HuH-7 (cell line): ENCODE results near the gene SYPL1.

Experiments used
- DNase-seq: peaks from one replicate; pipeline ENCODE4 v3.0.0; 2011; ENCODE audit warnings: low spot score

Gene SYPL1

DNA sequence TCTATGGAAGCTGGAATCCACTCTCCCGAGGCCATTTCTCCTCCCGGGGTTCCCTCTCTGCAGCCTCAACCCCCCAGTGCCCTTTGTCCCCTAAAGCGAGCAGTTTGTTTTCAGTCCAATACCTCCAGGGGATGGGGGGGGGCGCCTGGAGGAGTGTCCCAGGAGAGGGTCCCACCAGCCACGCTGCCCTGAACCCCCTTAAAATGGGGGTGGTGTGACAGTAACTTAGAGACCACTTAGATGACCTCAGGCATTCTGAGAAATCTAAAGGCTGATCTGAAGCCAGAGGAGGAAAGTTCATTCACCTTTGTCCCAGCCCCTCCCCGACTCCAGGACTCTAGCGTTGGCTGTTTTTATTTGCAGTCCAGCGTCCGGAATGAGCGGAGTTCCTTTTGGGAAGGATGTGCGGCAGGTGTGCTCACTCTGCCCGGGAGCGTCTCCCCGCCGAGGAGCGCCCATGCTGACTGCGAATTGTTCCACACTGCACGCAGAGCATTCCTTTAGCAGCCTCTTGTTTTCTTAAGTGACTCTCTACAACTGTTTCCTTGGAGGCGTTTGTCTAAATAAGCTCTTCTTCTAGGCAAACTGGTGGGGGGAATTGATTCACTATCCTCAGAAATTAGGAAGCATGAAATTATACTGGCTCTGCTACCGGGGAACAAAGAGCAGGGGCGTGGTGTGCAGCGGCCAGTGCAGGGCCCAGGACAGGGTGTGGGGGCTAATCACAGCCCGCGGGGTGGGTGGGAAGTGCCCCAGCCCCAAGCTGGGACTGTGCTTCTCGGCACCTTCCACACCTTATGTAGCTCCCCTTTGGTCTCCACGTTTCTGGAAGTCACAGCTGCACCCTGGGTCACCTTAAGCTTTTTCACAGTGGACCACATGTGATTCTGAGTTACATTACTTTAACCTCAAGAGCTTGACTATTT, 46.3 kb downstream of the SYPL1 start:
- DNase-seq: peak; percentile 45

DNA sequence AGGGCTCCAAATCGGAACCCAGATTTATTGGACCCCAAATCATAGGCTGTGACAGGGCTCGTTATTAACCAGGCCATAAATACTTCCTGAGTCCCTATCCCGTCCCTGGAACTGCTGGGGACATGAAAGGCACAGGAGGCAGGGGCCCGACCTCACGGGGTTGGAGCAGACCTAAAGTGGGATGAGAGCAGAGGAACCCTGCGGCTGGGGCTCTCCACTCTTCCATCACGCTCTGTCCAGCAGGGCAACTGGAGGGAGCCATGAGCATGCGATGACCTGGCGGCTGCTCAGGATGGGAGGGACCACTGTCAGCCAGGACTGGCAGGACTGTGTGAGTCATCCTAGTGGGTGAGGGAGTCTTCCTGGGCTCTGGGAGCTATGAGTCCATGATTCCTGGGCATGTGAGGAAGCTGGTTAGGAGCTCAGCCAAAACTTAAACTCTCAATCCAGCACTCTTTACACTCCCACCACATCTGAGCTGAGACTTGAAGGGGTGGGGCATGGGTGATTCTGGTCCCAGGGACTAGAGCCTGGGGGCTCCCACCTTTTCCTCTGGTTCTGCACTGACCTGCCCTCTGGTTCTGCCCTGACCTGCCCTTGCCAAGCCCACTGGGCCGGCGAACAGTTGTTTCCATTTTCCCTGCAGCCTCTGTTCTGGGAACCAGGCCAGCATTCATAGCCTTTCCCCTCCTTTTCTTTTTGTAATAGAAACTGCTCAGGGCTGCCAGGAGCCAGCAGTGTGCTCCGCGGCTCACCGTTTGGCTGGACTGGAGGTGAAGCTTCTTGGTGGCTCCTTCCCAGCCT, 47.1 kb downstream of the SYPL1 start:
- DNase-seq: peak; percentile 48

DNA sequence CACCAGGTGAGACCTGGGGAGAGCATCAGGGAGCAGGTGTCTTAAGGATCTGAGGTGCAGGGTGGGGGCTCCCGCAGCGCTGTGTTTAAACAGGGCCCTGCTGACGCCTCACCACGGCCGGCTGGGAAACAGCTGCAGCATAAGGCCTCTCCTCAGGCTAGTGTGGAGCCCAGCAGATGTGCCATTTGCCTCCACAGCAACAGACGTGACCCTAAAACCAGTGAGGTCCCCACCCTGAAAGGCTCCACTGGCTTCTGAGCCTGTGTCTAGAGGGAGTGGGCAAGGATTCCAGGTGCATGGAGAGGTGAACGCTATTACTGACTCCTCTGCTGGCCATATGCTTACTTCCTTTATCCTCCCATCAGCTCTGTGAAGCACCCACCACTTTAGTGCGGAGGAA, 47.8 kb downstream of the SYPL1 start:
- no peak for DNase-seq

DNA sequence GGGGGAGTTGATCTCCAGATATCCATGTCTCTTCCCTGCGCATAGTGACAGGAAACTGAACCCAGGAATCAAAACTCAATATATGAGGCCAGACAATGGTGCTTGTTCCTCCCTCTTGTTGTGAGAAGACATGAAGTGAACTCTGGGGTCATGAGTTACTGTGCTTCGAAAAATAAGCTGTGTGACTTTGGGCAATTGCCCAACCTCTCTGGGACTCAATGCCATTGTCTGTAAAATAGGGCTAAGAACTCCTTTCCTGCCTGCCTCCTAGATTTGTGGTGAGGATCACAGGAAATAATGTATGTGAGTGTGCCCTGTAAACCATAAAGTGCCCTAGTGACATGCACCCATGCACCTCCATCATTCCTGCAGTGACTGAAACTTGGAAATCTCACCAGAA, 48.4 kb downstream of the SYPL1 start:
- DNase-seq: no peak

DNA sequence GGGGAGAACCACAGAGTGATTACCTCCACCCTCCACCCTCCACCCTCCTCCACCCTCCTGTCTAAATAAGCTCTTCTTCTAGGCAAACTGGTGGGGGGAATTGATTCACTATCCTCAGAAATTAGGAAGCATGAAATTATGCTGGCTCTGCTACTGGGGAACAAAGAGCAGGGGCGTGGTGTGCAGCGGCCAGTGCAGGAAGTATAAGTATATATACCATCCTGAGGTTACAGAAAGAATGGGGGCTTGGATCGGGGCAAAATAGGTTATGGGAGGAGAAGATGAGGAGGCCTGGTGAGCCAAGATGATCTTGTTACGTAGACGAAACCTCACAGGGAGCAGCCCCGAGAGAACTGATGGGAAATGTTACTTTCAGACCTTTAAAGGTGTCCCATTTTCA, 49.1 kb downstream of the SYPL1 start:
- no peak for DNase-seq

DNA sequence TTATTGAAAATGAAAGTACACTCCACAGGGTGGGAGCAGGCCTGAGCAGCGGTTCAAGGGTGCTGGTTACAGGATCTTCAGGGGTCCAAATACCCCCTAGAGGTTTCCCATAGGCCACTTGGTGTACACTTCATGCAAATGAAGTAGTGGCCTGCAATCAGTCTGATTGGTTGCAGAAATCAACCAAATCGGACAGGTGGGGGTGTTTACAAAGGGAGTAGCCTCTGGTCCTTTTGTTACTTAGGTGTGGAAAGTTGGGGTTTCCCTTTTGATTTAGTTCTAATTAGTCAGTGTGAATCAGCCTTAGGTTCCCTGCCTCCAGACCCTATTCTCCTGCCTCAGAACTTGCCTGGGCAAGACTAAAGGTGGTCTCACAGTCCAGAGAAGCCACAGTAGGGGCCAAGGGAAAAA, 49.6 kb downstream of the SYPL1 start:
- DNase-seq: no peak

DNA sequence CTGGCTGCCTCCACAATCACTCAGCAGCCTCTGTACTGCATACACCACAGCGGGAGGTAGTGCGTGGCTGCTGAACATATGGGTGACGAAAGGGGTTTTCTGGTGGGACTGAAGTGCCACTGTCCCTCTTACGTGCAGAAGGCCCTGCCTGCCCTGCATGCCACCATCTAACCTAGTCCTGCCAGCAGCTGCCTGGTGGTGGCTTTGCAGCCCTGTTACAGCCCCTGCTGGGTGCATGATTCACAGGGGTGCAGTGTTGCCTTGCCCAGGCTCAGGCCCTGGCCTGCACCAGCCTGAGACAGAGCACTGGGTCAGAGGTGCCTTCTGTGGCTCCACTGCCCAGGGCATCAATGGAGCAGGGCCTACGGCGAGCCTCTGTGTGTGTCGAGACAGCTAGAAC, 50.1 kb downstream of the SYPL1 start:
- DNase-seq: no peak

DNA sequence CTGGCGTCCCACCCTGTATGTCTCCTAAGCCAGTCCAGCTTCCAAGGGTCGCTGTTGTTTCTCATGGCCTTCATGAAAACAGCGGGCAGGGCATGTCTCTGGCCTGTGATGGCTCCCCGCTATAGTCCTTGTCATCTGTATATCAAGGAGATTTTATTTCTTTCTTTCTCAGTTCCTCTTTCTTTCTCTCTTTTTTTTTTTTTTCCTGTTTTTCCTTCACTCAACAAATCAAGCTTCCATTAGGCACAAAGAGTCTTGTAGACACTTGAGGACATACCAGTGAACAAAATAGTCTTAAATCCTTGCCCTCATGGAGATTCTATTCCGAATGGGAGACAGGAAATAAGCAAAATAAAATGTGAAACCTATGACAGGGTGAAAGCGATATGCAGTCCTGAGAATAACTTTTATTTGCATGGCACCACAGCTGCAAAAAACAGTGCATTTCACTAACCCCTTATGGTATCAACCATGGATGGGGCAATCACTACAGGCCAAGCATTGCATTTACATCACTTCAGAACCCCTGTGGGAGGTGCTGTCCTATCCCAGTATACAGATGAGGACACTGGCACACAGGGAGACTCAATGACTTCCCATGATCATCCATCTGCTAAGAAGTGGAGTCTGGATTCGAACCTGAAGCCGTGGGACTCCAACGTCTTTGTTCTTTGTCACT, 50.7 kb downstream of the SYPL1 start:
- DNase-seq: no peak

DNA sequence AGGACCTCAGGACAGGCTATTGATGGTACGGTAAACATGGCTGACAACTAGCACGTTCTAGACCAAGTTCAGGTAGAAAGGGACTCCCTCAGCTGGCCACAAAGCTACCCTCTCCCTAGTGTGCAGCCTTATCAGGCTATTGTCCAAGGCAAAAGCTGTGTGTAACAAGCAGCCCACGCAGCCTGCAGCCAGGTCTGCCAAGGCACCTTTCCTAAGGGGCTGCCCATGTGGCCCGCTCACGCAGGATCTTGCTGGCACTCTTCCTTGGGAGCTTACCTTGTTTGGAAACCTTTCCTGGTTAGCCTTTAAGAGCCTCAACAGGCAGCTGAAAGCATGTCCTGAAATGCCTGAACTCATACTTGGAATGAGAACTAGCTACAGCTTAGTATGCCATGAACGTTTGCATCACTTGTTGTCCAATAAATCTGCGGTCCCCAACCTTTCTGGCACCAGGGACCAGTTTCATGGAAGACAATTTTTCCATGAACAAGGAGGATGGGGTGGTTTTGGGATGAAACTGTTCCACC, 51.7 kb downstream of the SYPL1 start:
- DNase-seq: no peak

DNA sequence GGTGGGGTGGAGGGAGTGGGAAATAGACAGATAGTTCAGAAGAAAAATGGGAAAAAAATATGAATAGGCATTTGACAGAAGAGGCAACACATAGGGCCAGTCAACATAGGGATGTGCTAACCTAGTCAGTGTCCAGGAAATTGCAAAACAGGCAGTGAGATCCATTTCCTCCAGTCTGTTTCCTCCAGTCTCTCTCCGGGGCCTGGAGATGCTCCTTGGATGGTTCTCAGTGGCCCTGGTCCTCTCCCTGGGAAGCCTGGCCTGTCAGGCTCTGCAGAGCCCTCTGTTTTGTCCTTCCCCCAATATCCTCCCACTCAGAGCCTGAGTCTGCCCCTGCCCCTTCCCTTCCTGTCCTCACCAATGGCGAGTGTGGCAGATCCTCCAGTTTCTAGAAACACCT, 52.6 kb downstream of the SYPL1 start:
- DNase-seq: no peak

DNA sequence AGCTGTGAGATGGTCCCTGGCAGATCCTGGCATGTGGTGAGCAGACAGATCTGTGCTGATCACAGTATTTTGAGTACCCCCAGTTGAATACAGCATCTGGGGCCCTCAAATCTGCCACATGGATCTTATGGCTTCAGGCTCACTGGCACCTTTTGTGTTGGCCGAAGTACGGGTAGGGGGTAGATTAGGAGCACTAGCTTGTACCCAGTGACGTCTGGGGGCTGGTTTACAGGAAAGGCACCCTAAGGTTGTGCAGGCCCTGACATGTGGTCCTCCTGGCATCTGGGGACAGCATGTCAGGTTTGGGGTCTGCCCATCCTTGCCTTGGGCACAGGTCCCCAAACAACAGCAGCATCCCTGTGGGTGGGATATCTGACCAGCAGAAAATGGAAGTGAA, 53.2 kb downstream of the SYPL1 start:
- no peak for DNase-seq

DNA sequence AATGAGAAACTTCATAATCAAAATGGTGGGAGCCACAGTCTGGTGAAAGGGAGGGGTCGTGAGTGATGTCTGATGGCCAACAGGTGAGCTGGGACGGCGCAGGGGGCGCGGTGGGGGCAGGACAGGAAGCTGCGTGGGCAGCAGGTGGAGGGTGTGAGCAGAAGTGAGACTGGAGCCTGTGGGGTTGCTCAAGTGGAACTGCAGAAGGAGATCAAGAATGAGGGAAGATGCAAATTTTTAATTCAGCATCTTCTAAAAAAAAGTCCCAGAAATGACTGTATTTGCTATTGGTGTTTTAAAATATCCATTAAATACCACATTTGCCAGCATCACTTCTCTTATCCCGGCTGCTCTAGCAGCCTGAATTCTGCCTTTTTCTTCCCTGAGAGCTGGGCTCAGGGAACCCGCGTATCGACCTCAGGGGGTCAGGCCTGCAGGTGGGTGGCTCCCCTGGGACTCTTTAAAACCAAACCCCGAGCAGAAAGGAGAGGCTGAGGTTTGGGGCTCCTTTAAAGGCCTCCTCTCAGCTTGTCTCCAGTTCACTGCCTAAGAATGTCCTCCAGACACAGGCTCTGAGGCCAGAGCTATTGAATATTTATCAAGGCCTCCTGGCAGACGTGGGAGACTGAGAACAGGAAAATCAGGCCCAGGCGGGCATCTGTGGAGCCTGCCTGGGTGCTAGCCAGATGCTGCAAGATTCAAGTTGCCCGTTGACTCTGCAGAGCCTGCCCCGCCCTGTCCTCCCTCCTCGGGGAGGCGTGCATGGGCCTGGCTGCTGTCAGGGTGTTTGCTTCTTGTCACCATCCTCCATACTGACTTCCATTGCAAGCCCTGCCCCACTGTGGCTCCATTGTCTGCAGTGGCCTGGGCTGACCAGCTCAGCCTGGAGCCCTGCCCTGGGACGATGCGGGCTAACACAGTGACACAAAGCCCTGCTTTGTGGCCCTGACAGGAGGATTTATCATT, 53.9 kb downstream of the SYPL1 start:
- DNase-seq: no peak

DNA sequence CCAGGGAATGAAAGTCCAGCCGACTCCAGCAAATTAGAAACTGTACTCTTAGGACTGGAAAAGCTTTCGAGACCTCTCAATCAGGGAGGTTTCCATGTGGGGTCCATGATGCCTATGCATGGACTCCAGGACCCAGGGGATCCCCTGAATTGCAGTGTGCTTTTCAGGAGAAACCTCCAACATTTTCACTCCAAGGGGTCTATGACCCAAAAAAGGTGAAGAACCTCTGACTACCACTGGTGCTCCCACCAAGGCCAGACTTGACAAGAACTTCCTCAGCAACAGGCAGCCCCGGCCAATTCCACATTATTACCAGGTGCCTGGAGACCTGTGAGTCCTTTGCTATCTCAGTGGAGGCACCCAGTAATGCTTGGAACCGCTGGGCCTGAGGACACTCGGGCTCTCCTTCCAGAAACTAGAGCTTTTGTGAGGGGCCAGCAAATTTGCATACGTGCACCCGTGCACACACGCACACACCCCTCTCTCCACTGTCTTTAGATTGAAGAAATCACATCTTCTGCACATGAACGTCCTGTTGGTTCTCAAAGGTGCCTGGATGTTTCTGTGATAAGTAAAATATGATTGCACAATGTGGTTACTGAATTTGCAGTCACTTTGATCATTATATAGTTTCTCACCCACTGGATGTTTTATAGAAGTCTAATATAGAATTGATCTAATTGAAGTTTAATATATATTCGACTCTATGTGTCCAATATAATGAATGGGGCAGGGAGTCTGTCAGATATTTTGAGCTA, 54.7 kb downstream of the SYPL1 start:
- no peak for DNase-seq

DNA sequence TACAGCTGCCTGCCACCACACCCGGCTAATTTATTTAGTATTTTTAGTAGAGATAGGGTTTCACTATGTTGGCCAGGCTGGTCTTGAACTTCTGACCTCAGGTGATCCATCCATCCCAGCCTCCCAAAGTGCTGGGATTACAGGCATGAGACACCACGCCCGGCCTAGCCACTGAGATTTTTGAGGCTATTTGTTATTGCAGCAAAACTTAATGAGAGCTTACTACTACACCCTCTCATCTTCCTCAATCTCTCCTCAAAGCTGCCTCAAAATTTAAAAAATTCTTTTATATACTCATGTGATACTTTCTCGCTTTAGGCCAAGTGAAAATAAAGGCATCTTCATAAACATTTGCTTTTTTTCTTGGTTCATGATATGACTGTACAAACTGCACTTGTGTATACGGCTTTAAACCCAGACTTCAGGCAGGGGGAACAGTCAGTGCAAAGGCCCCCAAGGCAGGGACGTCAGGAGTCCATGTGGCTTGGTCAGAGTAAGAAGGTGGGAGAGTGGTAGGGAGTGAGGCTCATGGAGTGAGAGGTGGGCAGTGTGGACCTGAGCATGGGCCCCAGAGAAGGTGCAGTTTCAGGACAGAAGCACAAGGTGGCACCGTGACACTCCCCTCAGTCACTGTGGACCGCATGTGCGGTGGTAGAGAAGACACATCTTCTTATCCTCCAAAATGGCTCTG, 55.5 kb downstream of the SYPL1 start:
- peak; percentile 88 for DNase-seq

DNA sequence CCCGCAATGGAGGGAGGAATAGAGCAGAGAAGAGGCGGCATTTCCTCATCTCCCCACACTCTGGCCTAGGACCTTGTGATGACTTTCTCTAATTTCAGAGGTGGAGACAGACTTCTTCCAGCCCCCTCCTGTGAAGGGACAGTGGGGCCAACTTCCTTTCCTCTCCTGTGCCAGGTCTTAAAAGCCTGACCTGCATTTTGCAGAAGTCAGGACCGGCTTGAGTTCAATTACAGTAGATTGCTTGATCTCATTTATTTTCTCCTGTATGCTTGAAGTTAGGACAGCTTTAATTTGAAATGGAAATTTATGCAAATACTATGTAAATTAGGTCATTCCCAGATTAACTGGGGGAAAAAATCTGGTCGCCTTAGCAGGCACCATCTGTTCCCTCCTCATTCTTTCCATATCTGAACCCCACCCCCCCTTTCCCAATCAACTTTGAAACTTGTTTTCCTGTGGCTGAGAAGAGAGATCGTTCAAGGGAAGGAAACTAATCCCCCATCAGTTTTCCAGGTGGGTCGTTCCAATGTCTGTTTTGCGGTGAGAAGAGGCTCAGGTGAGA, 57.1 kb downstream of the SYPL1 start:
- no peak for DNase-seq

DNA sequence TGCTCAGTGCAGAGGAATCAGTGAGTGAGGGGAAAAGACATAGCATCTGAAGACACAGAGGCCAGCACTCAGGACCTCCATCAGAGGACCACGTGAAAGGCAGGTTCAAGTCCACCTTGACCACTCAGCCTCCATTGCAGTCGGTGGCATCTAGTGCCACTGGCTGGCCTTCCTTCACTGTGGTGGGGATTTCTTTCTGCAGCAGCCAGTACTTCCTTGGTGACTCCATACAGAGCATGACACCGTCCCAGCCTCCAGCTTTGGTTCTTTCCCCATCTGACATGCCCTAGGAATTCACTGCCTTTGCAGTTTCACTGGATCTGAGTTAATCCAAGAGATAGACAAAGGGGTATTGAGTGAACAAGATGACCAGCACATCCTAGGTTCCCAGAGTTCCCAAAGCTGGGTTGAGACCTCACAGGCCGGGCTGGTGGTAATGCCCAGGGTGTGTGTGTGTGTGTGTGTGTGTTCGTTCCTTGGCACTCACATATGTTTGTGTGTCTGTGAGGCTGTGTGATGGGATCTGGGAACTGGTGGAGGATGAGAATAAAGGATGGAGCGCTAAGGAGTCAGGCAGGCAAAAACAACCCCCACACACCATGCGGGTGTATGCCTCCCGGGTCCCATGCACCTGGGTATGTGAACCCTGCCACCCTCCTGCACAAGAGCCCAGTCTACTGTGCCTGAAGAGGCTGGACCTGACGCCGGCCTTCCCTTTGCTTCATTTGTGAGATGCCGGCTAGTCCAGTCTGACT, 57.8 kb downstream of the SYPL1 start:
- DNase-seq: no peak

DNA sequence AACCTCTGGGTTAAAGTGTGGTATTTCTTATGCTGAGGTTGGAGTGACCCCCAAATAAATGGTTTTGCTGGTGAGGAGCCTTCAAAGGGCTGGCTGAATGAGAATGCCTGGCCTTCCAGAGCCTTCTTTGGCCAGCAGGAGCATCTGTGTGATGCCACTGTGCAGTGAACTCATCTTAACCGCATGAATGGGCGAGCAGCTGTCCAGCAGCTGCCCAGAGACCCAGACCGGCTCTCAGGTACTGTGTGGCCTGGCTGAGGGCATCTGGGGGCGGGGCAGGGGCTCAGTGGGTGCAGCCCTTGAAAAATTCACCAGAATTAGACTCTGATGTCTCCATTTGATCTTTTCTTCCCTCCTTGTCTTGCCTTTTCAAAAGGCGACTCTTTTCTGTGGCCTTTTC, 59.0 kb downstream of the SYPL1 start:
- no peak for DNase-seq

DNA sequence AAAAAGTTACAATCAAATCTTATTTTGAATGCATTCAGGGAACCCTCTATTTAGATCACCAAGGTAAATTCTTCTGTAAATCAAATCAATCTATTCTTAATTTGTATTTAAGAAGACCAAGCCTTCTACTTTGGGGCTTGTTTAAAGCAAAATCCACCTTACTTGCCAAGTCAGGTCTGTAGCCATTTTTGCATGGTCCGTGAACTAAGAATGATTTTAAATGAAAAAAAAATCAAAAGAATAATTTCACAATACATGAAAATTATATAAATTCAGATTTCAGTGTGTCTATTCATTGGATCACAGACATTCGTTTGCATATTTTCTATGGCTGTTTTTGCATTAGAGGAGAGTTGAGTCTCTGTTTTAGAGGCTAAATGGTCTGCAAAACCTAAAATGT, 59.4 kb downstream of the SYPL1 start:
- no peak for DNase-seq

DNA sequence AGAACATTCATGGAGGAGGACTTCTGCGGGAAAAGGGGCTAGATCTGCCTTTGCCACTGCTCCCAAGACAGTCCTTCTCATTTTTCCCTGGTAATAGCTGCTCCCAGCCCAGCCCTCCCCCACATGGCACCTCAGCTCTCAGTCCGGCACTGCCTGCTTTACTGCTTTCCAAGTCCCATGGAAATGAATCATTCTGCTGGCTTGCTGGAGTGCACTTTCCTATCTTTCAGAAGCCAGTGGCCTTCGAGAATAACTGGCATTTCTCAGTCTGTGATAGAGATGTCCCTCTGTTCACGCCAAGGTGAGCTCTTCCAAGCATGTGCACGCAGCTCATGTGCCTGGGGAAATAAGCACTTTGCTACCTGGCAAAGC, 61.4 kb downstream of the SYPL1 start:
- no peak for DNase-seq
